ENCODE results near the gene NLRP9.

NLRP9 gene

GRCh38 chr19:55685776-55686175 lies 52.4 kb downstream of the NLRP9 start:
- Histone ChIP-seq H3K4me1 (ENCODE audit: control insufficient read depth, insufficient read depth, low read length) (peaks cover 16% of the 10 kb centered on the region), H3K27me3 (replicated peaks; ENCODE audit: control insufficient read depth, insufficient read depth, low read length) (no peaks in the 10 kb centered on the region), H3K9me3 (ENCODE audit: control insufficient read depth, low read length) (no peaks in the 10 kb centered on the region), H3K9ac (ENCODE audit: low read length) (no peak overlapping the region), H3K4me3 (ENCODE audit: low read length) (no peak overlapping the region), H3K36me3 (ENCODE audit: control insufficient read depth, insufficient read depth, low read length, severe bottlenecking) (peaks cover 58% of the 10 kb centered on the region)
- DNase-seq (ENCODE audit: low read depth): no peak

- Histone ChIP-seq H3K9ac (ENCODE audit: low read length) (no peak overlapping the region), H3K4me1 (ENCODE audit: control insufficient read depth, insufficient read depth, low read length) (peaks cover 22% of the 10 kb centered on the region), H3K4me3 (ENCODE audit: low read length) (no peak overlapping the region), H3K36me3 (ENCODE audit: control insufficient read depth, insufficient read depth, low read length, severe bottlenecking) (peaks cover 51% of the 10 kb centered on the region), H3K27me3 (replicated peaks; ENCODE audit: control insufficient read depth, insufficient read depth, low read length) (no peaks in the 10 kb centered on the region), H3K9me3 (ENCODE audit: control insufficient read depth, low read length) (no peaks in the 10 kb centered on the region)
- no peak for DNase-seq (ENCODE audit: low read depth)
Measured at GRCh38 chr19:55684946-55685681, 53.1 kb downstream of the NLRP9 start.

- Histone ChIP-seq H3K9ac (ENCODE audit: low read length) (no peak overlapping the region), H3K9me3 (ENCODE audit: control insufficient read depth, low read length) (no peaks in the 10 kb centered on the region), H3K27me3 (replicated peaks; ENCODE audit: control insufficient read depth, insufficient read depth, low read length) (no peaks in the 10 kb centered on the region), H3K36me3 (ENCODE audit: control insufficient read depth, insufficient read depth, low read length, severe bottlenecking) (peaks cover 48% of the 10 kb centered on the region), H3K4me1 (ENCODE audit: control insufficient read depth, insufficient read depth, low read length) (peaks cover 25% of the 10 kb centered on the region), H3K4me3 (ENCODE audit: low read length) (no peak overlapping the region)
- no peak for DNase-seq (ENCODE audit: low read depth)
Measured at GRCh38 chr19:55683449-55684261, 54.5 kb downstream of the NLRP9 start.

- Histone ChIP-seq H3K9me3 (ENCODE audit: control insufficient read depth, low read length) (no peaks in the 10 kb centered on the region), H3K4me1 (ENCODE audit: control insufficient read depth, insufficient read depth, low read length) (peaks cover 42% of the 10 kb centered on the region), H3K4me3 (ENCODE audit: low read length) (no peak overlapping the region), H3K9ac (ENCODE audit: low read length) (peak overlapping the region; percentile 7), H3K27me3 (replicated peaks; ENCODE audit: control insufficient read depth, insufficient read depth, low read length) (no peaks in the 10 kb centered on the region), H3K36me3 (ENCODE audit: control insufficient read depth, insufficient read depth, low read length, severe bottlenecking) (peaks cover 52% of the 10 kb centered on the region)
- peak; percentile 16 for DNase-seq (ENCODE audit: low read depth)
Measured at GRCh38 chr19:55681131-55682092, 56.8 kb downstream of the NLRP9 start.

- Histone ChIP-seq H3K36me3 (ENCODE audit: control insufficient read depth, insufficient read depth, low read length, severe bottlenecking) (peaks cover 44% of the 10 kb centered on the region), H3K4me1 (ENCODE audit: control insufficient read depth, insufficient read depth, low read length) (peaks cover 49% of the 10 kb centered on the region), H3K9me3 (ENCODE audit: control insufficient read depth, low read length) (no peaks in the 10 kb centered on the region), H3K9ac (ENCODE audit: low read length) (no peak overlapping the region), H3K27me3 (replicated peaks; ENCODE audit: control insufficient read depth, insufficient read depth, low read length) (no peaks in the 10 kb centered on the region), H3K4me3 (ENCODE audit: low read length) (no peak overlapping the region)
- DNase-seq (ENCODE audit: low read depth): no peak
Measured at GRCh38 chr19:55680339-55681130, 57.7 kb downstream of the NLRP9 start.

GRCh38 chr19:55679343-55680257 lies 58.6 kb downstream of the NLRP9 start:
- no peak overlapping the region for H3K4me3 ChIP-seq (ENCODE audit: low read length)
- H3K9ac ChIP-seq (ENCODE audit: low read length): no peak overlapping the region
- H3K36me3 ChIP-seq (ENCODE audit: control insufficient read depth, insufficient read depth, low read length, severe bottlenecking): peaks cover 34% of the 10 kb centered on the region
- no peaks in the 10 kb centered on the region for H3K27me3 ChIP-seq (replicated peaks; ENCODE audit: control insufficient read depth, insufficient read depth, low read length)
- no peak for DNase-seq (ENCODE audit: low read depth)
- peaks cover 49% of the 10 kb centered on the region for H3K4me1 ChIP-seq (ENCODE audit: control insufficient read depth, insufficient read depth, low read length)
- no peaks in the 10 kb centered on the region for H3K9me3 ChIP-seq (ENCODE audit: control insufficient read depth, low read length)

- DNase-seq (ENCODE audit: low read depth): no peak
- Histone ChIP-seq H3K4me3 (ENCODE audit: low read length) (no peak overlapping the region), H3K27me3 (replicated peaks; ENCODE audit: control insufficient read depth, insufficient read depth, low read length) (no peaks in the 10 kb centered on the region), H3K4me1 (ENCODE audit: control insufficient read depth, insufficient read depth, low read length) (peaks cover 53% of the 10 kb centered on the region), H3K36me3 (ENCODE audit: control insufficient read depth, insufficient read depth, low read length, severe bottlenecking) (peaks cover 27% of the 10 kb centered on the region), H3K9me3 (ENCODE audit: control insufficient read depth, low read length) (no peaks in the 10 kb centered on the region), H3K9ac (ENCODE audit: low read length) (peak overlapping the region; percentile 13)
Measured at GRCh38 chr19:55678121-55678671, 60.0 kb downstream of the NLRP9 start.

GRCh38 chr19:55677572-55678028 lies 60.6 kb downstream of the NLRP9 start:
- no peak for DNase-seq (ENCODE audit: low read depth)
- Histone ChIP-seq H3K27me3 (replicated peaks; ENCODE audit: control insufficient read depth, insufficient read depth, low read length) (no peaks in the 10 kb centered on the region), H3K36me3 (ENCODE audit: control insufficient read depth, insufficient read depth, low read length, severe bottlenecking) (peaks cover 28% of the 10 kb centered on the region), H3K4me1 (ENCODE audit: control insufficient read depth, insufficient read depth, low read length) (peaks cover 53% of the 10 kb centered on the region), H3K9me3 (ENCODE audit: control insufficient read depth, low read length) (no peaks in the 10 kb centered on the region), H3K4me3 (ENCODE audit: low read length) (no peak overlapping the region), H3K9ac (ENCODE audit: low read length) (peak overlapping the region; percentile 13)

- no peaks in the 10 kb centered on the region for H3K9me3 ChIP-seq (ENCODE audit: control insufficient read depth, low read length)
- DNase-seq (ENCODE audit: low read depth): no peak
- H3K4me1 ChIP-seq (ENCODE audit: control insufficient read depth, insufficient read depth, low read length): peaks cover 52% of the 10 kb centered on the region
- H3K27me3 ChIP-seq (replicated peaks; ENCODE audit: control insufficient read depth, insufficient read depth, low read length): no peaks in the 10 kb centered on the region
- peak overlapping the region; percentile 99 for H3K4me3 ChIP-seq (ENCODE audit: low read length)
- peaks cover 25% of the 10 kb centered on the region for H3K36me3 ChIP-seq (ENCODE audit: control insufficient read depth, insufficient read depth, low read length, severe bottlenecking)
- H3K9ac ChIP-seq (ENCODE audit: low read length): peak overlapping the region; percentile 99
Measured at GRCh38 chr19:55676889-55677505, 61.2 kb downstream of the NLRP9 start.

All from adipocyte (in vitro differentiated cells).